PFSK-1 (cell line): ENCODE measurements around the gene MYEOV.

Experiments
- FOXP2 ChIP-seq: optimal IDR thresholded peaks from 2 replicates; pipeline ENCODE3; 2011; ENCODE audit warnings: borderline replicate concordance, control low read depth, inconsistent platforms; ENCODE audit not compliant: insufficient read depth; ENCODE audit errors: extremely low read length, extremely low read depth
- POLR2AphosphoS5 ChIP-seq: IDR thresholded peaks from 2 replicates; pipeline ENCODE4 v1.6.1; 2012; ENCODE audit warnings: low read depth, mild to moderate bottlenecking, control low read depth, low read length, moderate library complexity
- REST ChIP-seq, 2 experiments: IDR thresholded peaks; 2 replicates each; pipeline versions ENCODE4 v1.6.1 to v1.8.0; 2011 to 2012; ENCODE audit warnings: low read depth in 2 of 2, low read length in 2 of 2, control low read depth in 1 of 2, inconsistent platforms in 1 of 2, mild to moderate bottlenecking in 1 of 2, moderate library complexity in 1 of 2; ENCODE audit not compliant: insufficient read depth in 1 of 2
- SIN3A ChIP-seq: IDR thresholded peaks from 2 replicates; pipeline ENCODE4 v1.6.1; 2012; ENCODE audit warnings: mild to moderate bottlenecking, low read length, moderate library complexity, borderline replicate concordance; ENCODE audit not compliant: insufficient read depth
- TAF1 ChIP-seq: IDR thresholded peaks from 2 replicates; pipeline ENCODE4 v1.6.1; 2012; ENCODE audit warnings: low read length, control low read depth, borderline replicate concordance; ENCODE audit not compliant: insufficient read depth

MYEOV gene

GRCh38 chr11:69335781-69336405, 41.9 kb downstream of the MYEOV start:
- no peak for TF ChIP-seq REST (IDR thresholded peaks at IDR 0.05; ENCODE audit: insufficient read depth in 1 of 2, low read depth in 2 of 2, low read length in 2 of 2)
- no peak for TF ChIP-seq TAF1
- TF ChIP-seq SIN3A: no peak
- TF ChIP-seq POLR2AphosphoS5: no peak
- TF ChIP-seq FOXP2: no peak

GRCh38 chr11:69337211-69337721, 43.3 kb downstream of the MYEOV start:
- no peak for TF ChIP-seq REST (IDR thresholded peaks at IDR 0.05; ENCODE audit: insufficient read depth in 1 of 2, low read depth in 2 of 2, low read length in 2 of 2)

- TF ChIP-seq TAF1: no peak
- TF ChIP-seq SIN3A: no peak
- TF ChIP-seq REST (IDR thresholded peaks at IDR 0.05; ENCODE audit: insufficient read depth in 1 of 2, low read depth in 2 of 2, low read length in 2 of 2): no peak
- no peak for TF ChIP-seq FOXP2
- no peak for TF ChIP-seq POLR2AphosphoS5
These were observed 45.2 kb downstream of the MYEOV start for GRCh38 chr11:69339041-69339733.

- TF ChIP-seq TAF1 (no peak), REST (IDR thresholded peaks at IDR 0.05; ENCODE audit: insufficient read depth in 1 of 2, low read depth in 2 of 2, low read length in 2 of 2) (no peak), SIN3A (no peak), POLR2AphosphoS5 (no peak), FOXP2 (no peak)
These were observed 46.1 kb downstream of the MYEOV start for GRCh38 chr11:69339983-69340565.
